AG04449 (cell line): ENCODE data around the gene PEMT.

ENCODE experiments used
- CTCF ChIA-PET: fragments of 350-600 bp; formaldehyde crosslinking; extraction: SDS; loops from one replicate; lab custom pipeline; 2021; ENCODE audit warnings: antibody characterized with exemption; lab: Yijun Ruan, JAX
- POLR2A ChIA-PET: fragments of 400-600, 350-600 bp; formaldehyde crosslinking; extraction: SDS; loops from one replicate; lab custom pipeline; 2020; ENCODE audit warnings: antibody characterized with exemption, inconsistent platforms; lab: Yijun Ruan, JAX
- DNase-seq: peaks from one replicate; pipeline ENCODE4 v3.0.0-alpha.2; 2010; ENCODE audit warnings: low read depth, low spot score
- H3K4me3 ChIP-seq: 2 replicates; pipeline ENCODE4 v1.5.1; 2011; ENCODE audit warnings: low read depth, mild to moderate bottlenecking, control low read depth, low read length
- CTCF ChIP-seq: IDR thresholded peaks from one replicate; pipeline ENCODE4 v1.5.1; 2011; ENCODE audit warnings: mild to moderate bottlenecking, moderate library complexity, low read length, control low read depth, inconsistent platforms; ENCODE audit not compliant: insufficient read depth; ENCODE audit errors: missing control alignments

PEMT gene

GRCh38 chr17:17497065-17497844, 94.3 kb downstream of the PEMT start:
- CTCF ChIA-PET: interaction anchor here (0.7 to 7.0 kb wide), 66 partner anchors 9 to 366 kb away, joined by 3 to 172 read pairs (median 6); partner anchors contain the start of gene PEMT
- DNase-seq: no peak
- TF ChIP-seq CTCF: no peak
- peak overlapping the region; percentile 23; the same call in 1 of the 2 replicates for H3K4me3 ChIP-seq
- POLR2A ChIA-PET: interaction anchor here (0.6 to 1.9 kb wide), 15 partner anchors 8 to 145 kb away, joined by 3 to 20 read pairs (median 4); partner anchors contain the start of gene PEMT

- CTCF ChIA-PET: interaction anchor here (0.7 to 7.0 kb wide), 66 partner anchors 8 to 367 kb away, joined by 3 to 172 read pairs (median 6); partner anchors contain the start of gene PEMT
- peak; percentile 79 for TF ChIP-seq CTCF
- POLR2A ChIA-PET: interaction anchor here (0.5 to 1.9 kb wide), 27 partner anchors 9 to 340 kb away, joined by 3 to 20 read pairs (median 4); partner anchors contain the start of gene PEMT
- no peak for DNase-seq
- peak within 1 kb of the TSS; percentile 59 for H3K4me3 ChIP-seq
Observed at GRCh38 chr17:17496189-17497064, 95.1 kb downstream of the PEMT start, which contains the start of gene RASD1. TSS of gene RASD1 (minus strand) at chr17:17496395. CDS start at chr17:17496181, 214 bp downstream.

DNA sequence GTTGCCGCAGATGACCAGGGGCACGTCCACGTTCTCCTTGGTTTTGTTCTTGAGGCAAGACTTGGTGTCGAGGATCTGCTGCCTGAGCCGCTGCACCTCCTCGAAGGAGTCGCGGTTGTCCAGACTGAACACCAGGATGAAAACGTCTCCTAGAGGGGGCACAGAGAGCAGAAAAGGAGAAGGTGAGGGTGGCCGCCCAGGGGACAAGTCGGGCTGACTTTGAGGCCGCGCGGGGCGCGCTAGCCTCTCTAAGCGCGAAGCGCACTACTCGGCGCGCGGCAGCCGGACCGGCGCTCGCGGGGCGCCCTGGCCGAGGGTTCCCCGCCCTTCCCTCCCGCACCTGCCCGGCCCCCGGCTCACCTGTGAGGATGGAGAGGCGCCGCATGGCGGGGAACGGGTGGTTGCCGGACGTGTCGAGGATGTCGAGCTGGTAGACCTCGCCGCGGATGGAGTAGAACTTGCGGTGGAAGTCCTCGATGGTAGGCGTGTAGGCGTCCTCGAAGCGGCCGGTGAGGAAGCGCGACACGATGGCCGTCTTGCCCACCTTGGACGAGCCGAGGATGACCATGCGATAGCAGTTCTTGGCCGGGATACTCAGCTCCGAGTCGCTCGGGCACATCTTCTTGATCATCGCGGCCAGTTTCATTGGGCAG, 95.8 kb downstream of the PEMT start:
- H3K4me3 ChIP-seq: peak overlapping the region; percentile 55
- no peak for TF ChIP-seq CTCF
- DNase-seq: no peak
- CTCF ChIA-PET: interaction anchor here (1.0 to 7.0 kb wide), 29 partner anchors 11 to 162 kb away, joined by 3 to 172 read pairs (median 12); partner anchors contain the start of gene PEMT
- POLR2A ChIA-PET: interaction anchor here (0.6 to 1.9 kb wide), 14 partner anchors 16 to 158 kb away, joined by 3 to 20 read pairs (median 4); no protein-coding TSS in a partner anchor

GRCh38 chr17:17494870-17495535, 96.5 kb downstream of the PEMT start:
- CTCF ChIA-PET: interaction anchor here (2.6 to 7.0 kb wide), 7 partner anchors 11 to 147 kb away, joined by 9 to 172 read pairs (median 42); no protein-coding TSS in a partner anchor
- DNase-seq: no peak
- no peak for TF ChIP-seq CTCF
- H3K4me3 ChIP-seq: peak overlapping the region; percentile 37
- POLR2A ChIA-PET: interaction anchor here (0.5 to 1.5 kb wide), 3 partner anchors 21 to 159 kb away, joined by 3 to 4 read pairs (median 3); no protein-coding TSS in a partner anchor

DNA sequence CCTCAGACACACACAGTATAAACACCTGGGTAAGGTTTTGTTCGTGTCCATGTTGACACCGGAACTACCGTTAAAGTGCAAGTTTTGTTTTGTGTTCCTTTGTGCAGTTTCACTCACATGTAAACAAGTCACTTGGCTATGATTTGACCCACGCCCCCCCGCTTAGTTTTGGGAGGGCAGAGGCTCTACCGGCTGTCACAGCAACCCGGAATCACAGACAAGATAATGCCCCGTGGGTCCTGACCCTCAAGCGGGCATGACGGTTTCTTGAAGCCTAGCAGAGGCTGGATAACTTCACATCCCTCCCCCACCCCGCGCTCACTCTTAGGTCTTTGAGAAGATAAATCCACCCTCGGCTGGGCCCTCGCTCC, 97.0 kb downstream of the PEMT start:
- TF ChIP-seq CTCF: no peak
- ChIA-PET POLR2A (interaction anchor here (0.5 kb wide), 1 partner anchor 21 kb away, joined by 3 read pairs; no protein-coding TSS in a partner anchor), CTCF (interaction anchor here (3.7 to 7.0 kb wide), 3 partner anchors 74 to 147 kb away, joined by 67 to 172 read pairs (median 111); no protein-coding TSS in a partner anchor)
- H3K4me3 ChIP-seq: no peak overlapping the region; the same call in 1 of the 2 replicates
- DNase-seq: no peak
